ENCODE results near the gene CHN1.

Gene CHN1

GRCh38 chr2:174796319-174796771, 208.8 kb downstream of the CHN1 start:
- Histone ChIP-seq H2AFZ (ENCODE audit: low read depth) (no peak overlapping the region), H3K4me1 (ENCODE audit: low read depth, poor library complexity, severe bottlenecking) (no peaks in the 10 kb centered on the region), H3K27ac (no peak overlapping the region), H4K20me1 (ENCODE audit: insufficient read depth) (no peaks in the 10 kb centered on the region), H3K4me2 (no peak overlapping the region), H3K27me3 (ENCODE audit: insufficient read depth, low read depth) (no peaks in the 10 kb centered on the region), H3K4me3 (IDR thresholded peaks at IDR 0.05; ENCODE audit: insufficient read depth, low read depth, low read length) (no peak overlapping the region), H3K9ac (no peak overlapping the region), H3K79me2 (ENCODE audit: insufficient read depth, low read depth) (no peaks in the 10 kb centered on the region), H3K36me3 (ENCODE audit: insufficient read depth) (no peaks in the 10 kb centered on the region)
- no peak for TF ChIP-seq CTCF (conservative IDR thresholded peaks at IDR 0.05; ENCODE audit: low read depth, low read length)

- Histone ChIP-seq H3K9ac (no peak overlapping the region), H3K4me2 (no peak overlapping the region), H3K27ac (no peak overlapping the region), H3K79me2 (ENCODE audit: insufficient read depth, low read depth) (no peaks in the 10 kb centered on the region), H3K36me3 (ENCODE audit: insufficient read depth) (no peaks in the 10 kb centered on the region), H3K4me3 (IDR thresholded peaks at IDR 0.05; ENCODE audit: insufficient read depth, low read depth, low read length) (no peak overlapping the region), H3K27me3 (ENCODE audit: insufficient read depth, low read depth) (no peaks in the 10 kb centered on the region), H2AFZ (ENCODE audit: low read depth) (no peak overlapping the region), H4K20me1 (ENCODE audit: insufficient read depth) (no peaks in the 10 kb centered on the region), H3K4me1 (ENCODE audit: low read depth, poor library complexity, severe bottlenecking) (no peaks in the 10 kb centered on the region)
- TF ChIP-seq CTCF (conservative IDR thresholded peaks at IDR 0.05; ENCODE audit: low read depth, low read length): no peak
Observed at GRCh38 chr2:174794851-174795374, 210.3 kb downstream of the CHN1 start.

GRCh38 chr2:174792309-174793025, 212.7 kb downstream of the CHN1 start:
- H3K9ac ChIP-seq: no peak overlapping the region
- H4K20me1 ChIP-seq (ENCODE audit: insufficient read depth): no peaks in the 10 kb centered on the region
- H3K4me1 ChIP-seq (ENCODE audit: low read depth, poor library complexity, severe bottlenecking): no peaks in the 10 kb centered on the region
- H3K27ac ChIP-seq: no peak overlapping the region
- no peak overlapping the region for H3K4me2 ChIP-seq
- H3K27me3 ChIP-seq (ENCODE audit: insufficient read depth, low read depth): no peaks in the 10 kb centered on the region
- no peaks in the 10 kb centered on the region for H3K79me2 ChIP-seq (ENCODE audit: insufficient read depth, low read depth)
- H2AFZ ChIP-seq (ENCODE audit: low read depth): no peak overlapping the region
- no peak for TF ChIP-seq CTCF (conservative IDR thresholded peaks at IDR 0.05; ENCODE audit: low read depth, low read length)
- no peak overlapping the region for H3K4me3 ChIP-seq (IDR thresholded peaks at IDR 0.05; ENCODE audit: insufficient read depth, low read depth, low read length)
- H3K36me3 ChIP-seq (ENCODE audit: insufficient read depth): no peaks in the 10 kb centered on the region

GRCh38 chr2:174791746-174792280, 213.4 kb downstream of the CHN1 start:
- Histone ChIP-seq H3K27ac (no peak overlapping the region), H3K9ac (no peak overlapping the region), H3K4me3 (IDR thresholded peaks at IDR 0.05; ENCODE audit: insufficient read depth, low read depth, low read length) (no peak overlapping the region), H3K4me2 (no peak overlapping the region), H3K79me2 (ENCODE audit: insufficient read depth, low read depth) (no peaks in the 10 kb centered on the region), H3K27me3 (ENCODE audit: insufficient read depth, low read depth) (no peaks in the 10 kb centered on the region), H4K20me1 (ENCODE audit: insufficient read depth) (no peaks in the 10 kb centered on the region), H3K4me1 (ENCODE audit: low read depth, poor library complexity, severe bottlenecking) (no peaks in the 10 kb centered on the region), H2AFZ (ENCODE audit: low read depth) (no peak overlapping the region), H3K36me3 (ENCODE audit: insufficient read depth) (no peaks in the 10 kb centered on the region)
- TF ChIP-seq CTCF (conservative IDR thresholded peaks at IDR 0.05; ENCODE audit: low read depth, low read length): no peak

Measured in KMS-11 (cell line).